ENCODE measurements around the gene TCOF1. TPM values are rescaled to one million over a fixed set of nuclear protein-coding genes. Genes with fewer than 3 reads are reported as not detected.

TCOF1 gene
- total and polyA plus RNA-seq, 2 donors (not counting 1 experiment from before 2014, with no cell fraction given): 30.9 to 62.4 TPM

DNA sequence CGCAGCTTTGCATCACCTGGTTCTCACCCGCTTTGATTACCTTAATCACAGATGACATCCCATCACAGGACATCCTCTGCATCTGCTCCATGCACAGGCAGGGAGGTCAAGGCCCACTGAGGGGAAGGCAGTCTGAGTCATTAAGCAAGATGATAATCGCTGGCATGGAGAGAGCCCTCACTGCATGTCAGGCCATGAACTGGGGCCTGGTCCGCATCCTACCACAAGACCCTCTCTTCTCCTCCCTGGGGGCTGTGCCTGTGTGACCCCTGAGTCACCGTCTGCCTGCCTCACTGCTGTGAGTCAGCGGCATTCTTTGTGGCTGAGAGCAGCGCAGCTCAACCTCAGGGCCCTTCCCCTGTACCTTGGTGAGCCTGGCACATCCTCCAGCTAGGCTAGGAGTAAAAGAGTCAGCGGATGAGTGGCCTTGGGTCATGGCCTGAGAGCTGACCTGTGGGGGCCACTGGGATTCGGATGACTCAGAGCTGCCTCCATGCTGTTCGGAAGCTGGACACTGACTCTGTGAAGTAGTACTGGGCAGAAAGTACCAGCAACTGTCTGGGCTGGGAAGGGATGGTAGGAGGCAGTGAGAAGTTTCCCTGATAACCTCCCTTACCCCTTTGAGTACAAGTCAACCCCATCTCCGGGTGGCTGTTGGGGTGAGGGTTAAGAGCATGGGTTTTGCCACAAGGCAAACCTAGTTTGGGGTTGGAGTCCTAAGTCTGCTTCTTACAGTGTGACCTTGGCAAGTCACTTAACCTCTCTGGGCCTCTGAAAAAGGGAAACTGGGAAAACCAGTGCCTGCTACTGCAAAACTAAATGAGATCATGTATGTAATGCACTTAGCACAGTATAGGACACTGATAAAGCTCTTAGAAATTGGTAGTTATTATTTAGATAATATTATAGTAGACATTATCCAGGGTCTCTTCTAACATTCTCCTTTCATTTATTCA lies 40.2 kb upstream of the TCOF1 start:
- no peak overlapping the region for H3K4me3 Mint-ChIP-seq
- no peaks in the 10 kb centered on the region for H3K36me3 ChIP-seq (replicated peaks in 1 of 2; ENCODE audit: control extremely low read depth in 1 of 2, control insufficient read depth in 1 of 2, extremely low read depth in 1 of 2, insufficient read depth in 2 of 2, low read length in 1 of 2)
- no peaks in the 10 kb centered on the region for H3K9me3 ChIP-seq (ENCODE audit: control extremely low read depth in 1 of 3, control insufficient read depth in 2 of 3, insufficient read depth in 1 of 3, low read length in 2 of 3)
- no peak overlapping the region for H3K4me3 ChIP-seq (ENCODE audit: control extremely low read depth in 1 of 5, extremely low read depth in 1 of 5, insufficient read depth in 1 of 5, low read depth in 2 of 5, low read length in 4 of 5)
- TF ChIP-seq, protein P1, sequence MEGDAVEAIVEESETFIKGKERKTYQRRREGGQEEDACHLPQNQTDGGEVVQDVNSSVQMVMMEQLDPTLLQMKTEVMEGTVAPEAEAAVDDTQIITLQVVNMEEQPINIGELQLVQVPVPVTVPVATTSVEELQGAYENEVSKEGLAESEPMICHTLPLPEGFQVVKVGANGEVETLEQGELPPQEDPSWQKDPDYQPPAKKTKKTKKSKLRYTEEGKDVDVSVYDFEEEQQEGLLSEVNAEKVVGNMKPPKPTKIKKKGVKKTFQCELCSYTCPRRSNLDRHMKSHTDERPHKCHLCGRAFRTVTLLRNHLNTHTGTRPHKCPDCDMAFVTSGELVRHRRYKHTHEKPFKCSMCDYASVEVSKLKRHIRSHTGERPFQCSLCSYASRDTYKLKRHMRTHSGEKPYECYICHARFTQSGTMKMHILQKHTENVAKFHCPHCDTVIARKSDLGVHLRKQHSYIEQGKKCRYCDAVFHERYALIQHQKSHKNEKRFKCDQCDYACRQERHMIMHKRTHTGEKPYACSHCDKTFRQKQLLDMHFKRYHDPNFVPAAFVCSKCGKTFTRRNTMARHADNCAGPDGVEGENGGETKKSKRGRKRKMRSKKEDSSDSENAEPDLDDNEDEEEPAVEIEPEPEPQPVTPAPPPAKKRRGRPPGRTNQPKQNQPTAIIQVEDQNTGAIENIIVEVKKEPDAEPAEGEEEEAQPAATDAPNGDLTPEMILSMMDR (IDR thresholded peaks at IDR 0.05): no peak
- no peak for TF ChIP-seq EZH2 (IDR thresholded peaks at IDR 0.05; ENCODE audit: borderline replicate concordance, insufficient read depth, low read depth, low read length, poor library complexity, severe bottlenecking)
- intact Hi-C loops (cut with micrococcal nuclease): no loop called here
- ATAC-seq (ENCODE audit: low read depth) (no peak), DNase-seq (no peak)
- ChIA-PET POLR2A (no interaction called here), CTCF (no interaction called here)
- H3K4me2 ChIP-seq (replicated peaks; ENCODE audit: low read depth, low read length, poor library complexity, severe bottlenecking): no peak overlapping the region
- peaks cover 18% of the 10 kb centered on the region for H3K27me3 Mint-ChIP-seq
- peaks cover 0 to 2% (median 0%) of the 10 kb centered on the region in 4 experiments for H3K27me3 ChIP-seq (replicated peaks in 1 of 4; ENCODE audit: control extremely low read depth in 1 of 4, control insufficient read depth in 3 of 4, insufficient read depth in 4 of 4, low read length in 3 of 4)
- no peak overlapping the region for H3K27ac Mint-ChIP-seq
- no peaks in the 10 kb centered on the region for H3K4me1 Mint-ChIP-seq
- no peaks in the 10 kb centered on the region for H3K9me3 Mint-ChIP-seq (ENCODE audit: insufficient read depth)
- H2AFZ ChIP-seq (ENCODE audit: insufficient read depth, low read depth, low read length, poor library complexity, severe bottlenecking): no peak overlapping the region
- WGBS (ENCODE audit: insufficient coverage): 90% methylated on average over 11 of the region's 11 CpGs
- no peaks in the 10 kb centered on the region for H3K4me1 ChIP-seq (ENCODE audit: control insufficient read depth in 2 of 2, insufficient read depth in 2 of 2, low read length in 2 of 2)
- H3K9ac ChIP-seq (ENCODE audit: low read length): no peak overlapping the region
- no peaks in the 10 kb centered on the region for H3K79me2 ChIP-seq (ENCODE audit: control insufficient read depth, insufficient read depth, low read length)
- H4K20me1 ChIP-seq (ENCODE audit: control insufficient read depth, insufficient read depth, low read length, poor library complexity, severe bottlenecking): no peaks in the 10 kb centered on the region
- no peak overlapping the region for H3K27ac ChIP-seq (ENCODE audit: low read length in 2 of 2)
